ENCODE results near the gene GNL1. TPM values are rescaled to one million over a fixed set of nuclear protein-coding genes. Genes with fewer than 3 reads are reported as not detected.

GNL1 gene
- total and polyA plus RNA-seq, 2 of the 8 experiments (the other 6 are each of a cell fraction or from before 2014, with no cell fraction given), result 42.4 to 67.8 TPM

DNA sequence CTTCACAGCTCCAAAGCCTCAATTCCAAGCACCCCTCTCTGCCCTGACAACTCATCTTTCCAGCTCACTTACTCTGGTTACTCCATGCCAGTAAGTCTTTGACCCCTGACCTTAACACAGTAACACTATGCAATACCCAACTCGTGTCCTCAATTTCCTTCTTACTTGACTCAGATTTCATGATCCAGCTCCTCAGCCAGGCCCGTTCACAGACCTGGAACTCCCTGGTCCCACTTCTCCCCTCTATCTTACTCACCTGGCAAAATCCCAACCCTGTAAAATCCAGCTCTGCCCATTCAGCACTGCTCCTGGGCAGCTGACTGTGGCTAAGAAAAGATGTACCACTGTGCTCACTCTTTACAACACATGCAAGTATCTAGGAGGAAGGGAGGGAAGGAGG lies 7.9 kb downstream of the GNL1 start:
- no peaks in the 10 kb centered on the region for H3K27me3 ChIP-seq (replicated peaks in 1 of 4; ENCODE audit: control insufficient read depth in 3 of 4, extremely low read depth in 1 of 4, insufficient read depth in 3 of 4, low read length in 3 of 4)
- no peak overlapping the region for H2AFZ ChIP-seq (ENCODE audit: low read length)
- no peaks in the 10 kb centered on the region for H3K79me2 ChIP-seq (ENCODE audit: control insufficient read depth in 1 of 2, insufficient read depth in 2 of 2, low read length in 2 of 2)
- 95% methylated on average over 2 of the region's 2 CpGs; no CpG with 5 or more reads in 1 of the 2 experiments for WGBS, 2 experiments (ENCODE audit: extremely low coverage in 1 of 2, insufficient coverage in 1 of 2, insufficient read length in 1 of 2, insufficient replicate concordance in 2 of 2, low coverage in 1 of 2, low lambda C conversion rate in 2 of 2, missing lambda C conversion rate in 1 of 2)
- no peak overlapping the region for H3K27ac ChIP-seq (ENCODE audit: low read depth, low read length)
- H3K9me3 ChIP-seq (ENCODE audit: insufficient read depth in 2 of 2, low read depth in 1 of 2, low read length in 1 of 2), result no peaks in the 10 kb centered on the region
- no peak overlapping the region for H4K8ac ChIP-seq (ENCODE audit: extremely low read depth, insufficient read depth, low read length)
- no peak overlapping the region for H3K14ac ChIP-seq (ENCODE audit: insufficient read length)
- H3K4ac ChIP-seq (replicated peaks; ENCODE audit: insufficient read length, low read depth, low read length), result no peak overlapping the region
- no peaks in the 10 kb centered on the region for H3K4me1 ChIP-seq (replicated peaks in 1 of 4; ENCODE audit: control insufficient read depth in 3 of 4, insufficient read depth in 4 of 4, low read length in 3 of 4)
- TF ChIP-seq CBX8 (IDR thresholded peaks at IDR 0.05; ENCODE audit: borderline replicate concordance, low read depth, low read length) (no peak), ATF2 (IDR thresholded peaks at IDR 0.05; ENCODE audit: low read length) (no peak), SP1 (IDR thresholded peaks at IDR 0.05; ENCODE audit: low read depth, low read length) (no peak), NRF1 (IDR thresholded peaks at IDR 0.05; ENCODE audit: low read depth, low read length) (no peak), CBX5 (IDR thresholded peaks at IDR 0.05; ENCODE audit: low read depth, low read length) (no peak)
- H3K79me1 ChIP-seq (ENCODE audit: low read depth, low read length), result no peaks in the 10 kb centered on the region
- no peak overlapping the region for H3K18ac ChIP-seq (ENCODE audit: extremely low read depth, low read length)
- no peak for FAIRE-seq
- DNase-seq (ENCODE audit: low read depth in 1 of 2, low spot score in 2 of 2), result no peak
- H4K91ac ChIP-seq (replicated peaks; ENCODE audit: insufficient read length, low read length), result no peak overlapping the region
- H4K20me1 ChIP-seq (replicated peaks in 1 of 2; ENCODE audit: control insufficient read depth in 1 of 2, insufficient read depth in 2 of 2, low read length in 2 of 2), result peaks cover 2% of the 10 kb centered on the region in 2 experiments
- no peak overlapping the region for H2BK12ac ChIP-seq (ENCODE audit: low read depth, low read length)
- no peak overlapping the region for H4K5ac ChIP-seq (ENCODE audit: insufficient read length, low read depth, low read length)
- no peak overlapping the region for H2BK20ac ChIP-seq (ENCODE audit: low read length)
- no peaks in the 10 kb centered on the region for H3K23me2 ChIP-seq (ENCODE audit: low read depth, low read length)
- no peak overlapping the region for H2AK5ac ChIP-seq (ENCODE audit: low read depth, low read length)
- H3K9ac ChIP-seq (replicated peaks in 1 of 4; ENCODE audit: extremely low read depth in 1 of 4, low read depth in 3 of 4, low read length in 3 of 4), result no peak overlapping the region
- POLR2A ChIA-PET (ENCODE audit: partially characterized antibody), result interaction anchor here (0.9 to 2.0 kb wide), 8 partner anchors 13 to 169 kb away, joined by 3 to 5 read pairs (median 4); partner anchors contain the start of gene MDC1
- peaks cover 9 to 38% (median 27%) of the 10 kb centered on the region in 4 experiments; a peak in 7 of 8 replicates for H3K36me3 ChIP-seq (ENCODE audit: control insufficient read depth in 2 of 4, insufficient read depth in 4 of 4, low read length in 3 of 4)
- H2BK5ac ChIP-seq (ENCODE audit: low read depth, low read length), result no peak overlapping the region
- H2BK15ac ChIP-seq (ENCODE audit: low read length), result no peak overlapping the region
- H3K56ac ChIP-seq (replicated peaks; ENCODE audit: insufficient read length, low read depth, low read length), result no peak overlapping the region
- H3K4me2 ChIP-seq (ENCODE audit: insufficient read depth in 1 of 2, low read depth in 2 of 2, low read length in 2 of 2), result no peak overlapping the region
- no peak overlapping the region for H3K4me3 ChIP-seq (ENCODE audit: extremely low read depth in 1 of 4, insufficient read depth in 2 of 4, low read depth in 3 of 4, low read length in 4 of 4)
- no peak overlapping the region for H3K23ac ChIP-seq (ENCODE audit: insufficient read length)
- no peak overlapping the region for H2BK120ac ChIP-seq (replicated peaks; ENCODE audit: low read depth, low read length)
- CTCF ChIA-PET (ENCODE audit: partially characterized antibody), result interaction anchor here (0.6 to 20.8 kb wide), 3 partner anchors 16 to 65 kb away, joined by 3 to 326 read pairs (median 5); no protein-coding TSS in a partner anchor

Measured in H1 (cell line).